ENCODE results near the gene TOP2B. TPM values are rescaled to one million over a fixed set of nuclear protein-coding genes. Genes with fewer than 3 reads are reported as not detected.

Gene TOP2B
- total RNA-seq, 1 experiment from 2014 or later, result 181 TPM

DNA sequence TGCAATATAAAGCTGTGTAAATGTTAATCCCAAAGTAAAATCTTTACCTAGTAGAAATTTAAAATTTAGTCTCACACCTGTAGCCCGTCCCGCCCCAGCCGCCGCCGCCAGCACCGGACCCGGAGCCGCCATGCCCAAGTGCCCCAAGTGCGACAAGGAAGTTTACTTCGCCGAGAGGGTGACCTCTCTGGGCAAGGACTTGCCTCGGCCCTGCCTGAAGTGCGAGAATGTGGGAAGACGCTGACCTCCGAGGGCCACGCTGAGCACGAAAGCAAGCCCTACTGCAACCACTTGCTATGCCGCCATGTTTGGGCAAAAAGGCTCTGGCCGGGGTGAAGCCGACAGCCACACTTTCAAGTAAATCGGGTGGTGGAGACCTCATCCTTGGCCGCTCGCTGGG, 22.1 kb upstream of the TOP2B start:
- TF ChIP-seq CTCF (conservative IDR thresholded peaks at IDR 0.05), result no peak
- Histone ChIP-seq H3K23me2 (ENCODE audit: insufficient read length, low read depth, low read length, poor library complexity, severe bottlenecking) (no peaks in the 10 kb centered on the region), H3K18ac (ENCODE audit: insufficient read length, low read depth, low read length) (no peak overlapping the region), H2BK5ac (ENCODE audit: insufficient read length, low read length) (no peak overlapping the region), H2AFZ (ENCODE audit: low read length) (no peak overlapping the region), H3K4me2 (ENCODE audit: insufficient read depth, insufficient read length, low read length) (no peak overlapping the region), H4K20me1 (ENCODE audit: control insufficient read depth, insufficient read depth, insufficient read length) (no peaks in the 10 kb centered on the region), H3K9ac (ENCODE audit: extremely low read depth, insufficient read length, low read length) (no peak overlapping the region), H2BK12ac (ENCODE audit: insufficient read length, low read depth, low read length) (no peak overlapping the region), H4K8ac (replicated peaks; ENCODE audit: insufficient read length, low read depth, low read length) (no peak overlapping the region), H3K27me3 (ENCODE audit: insufficient read depth, low read length) (no peaks in the 10 kb centered on the region), H3T11ph (ENCODE audit: low read length) (no peak overlapping the region), H3K79me2 (ENCODE audit: insufficient read depth, low read length) (no peaks in the 10 kb centered on the region), H2BK15ac (ENCODE audit: low read depth, low read length) (no peak overlapping the region), H2BK20ac (ENCODE audit: low read depth, low read length, poor library complexity, severe bottlenecking) (no peak overlapping the region), H4K5ac (ENCODE audit: insufficient read length, low read depth, low read length) (no peak overlapping the region), H4K91ac (ENCODE audit: insufficient read length, low read depth, low read length) (no peak overlapping the region), H3K4me1 (ENCODE audit: insufficient read depth, low read length) (no peaks in the 10 kb centered on the region), H3K23ac (ENCODE audit: insufficient read length, low read depth, low read length) (no peak overlapping the region), H3K79me1 (ENCODE audit: insufficient read depth, low read depth, low read length, poor library complexity, severe bottlenecking) (no peaks in the 10 kb centered on the region), H2BK120ac (ENCODE audit: low read depth, low read length, poor library complexity, severe bottlenecking) (no peak overlapping the region), H3K56ac (ENCODE audit: insufficient read length, low read depth, low read length) (no peak overlapping the region), H3K27ac (ENCODE audit: insufficient read length, low read depth, low read length) (no peak overlapping the region), H3K14ac (ENCODE audit: insufficient read depth, low read length) (no peak overlapping the region), H3K4ac (ENCODE audit: low read depth, low read length) (no peak overlapping the region), H3K9me3 (ENCODE audit: control insufficient read depth, low read depth, low read length) (no peaks in the 10 kb centered on the region), H2AK5ac (ENCODE audit: insufficient read length, low read length) (no peak overlapping the region)
- Mint-ChIP-seq H3K36me3 (ENCODE audit: insufficient read depth in 1 of 3, low read depth in 3 of 3) (no peaks in the 10 kb centered on the region), H3K4me1 (no peaks in the 10 kb centered on the region), H3K9me3 (no peaks in the 10 kb centered on the region), H3K27ac (no peak overlapping the region), H3K27me3 (ENCODE audit: low read depth) (no peaks in the 10 kb centered on the region), H3K4me3 (no peak overlapping the region)
- peak; percentile 37 for DNase-seq
- no CpG with 5 or more reads among the region's 23 CpGs for WGBS (ENCODE audit: extremely low coverage, insufficient read length, low lambda C conversion rate)
